Bronchial epithelial cell (primary cell): ENCODE results near the gene GPR84. TPM values are rescaled to one million over a fixed set of nuclear protein-coding genes. Genes with fewer than 3 reads are reported as not detected.
A peak's percentile ranks its signal among the peaks of the same experiment; 100 is the strongest.

Source experiments
- DNase-seq: peaks from one replicate; pipeline ENCODE4 v3.0.0-alpha.2; 2010; ENCODE audit warnings: low read depth
- FAIRE-seq: peaks from 2 replicates; lab custom pipeline; 2011; peaks lifted over from hg19 to GRCh38; lab: Jason Lieb, UNC
- H3K27me3 ChIP-seq: 2 replicates; pipeline ENCODE4 v1.5.1; 2011; ENCODE audit warnings: low read length; ENCODE audit not compliant: control insufficient read depth, insufficient read depth
- H3K36me3 ChIP-seq: 2 replicates; pipeline ENCODE4 v1.5.1; 2011; ENCODE audit warnings: low read length; ENCODE audit not compliant: control insufficient read depth, insufficient read depth
- H3K4me3 ChIP-seq: 2 replicates; pipeline ENCODE4 v1.5.1; 2011; ENCODE audit warnings: mild to moderate bottlenecking, low read depth, low read length, control low read depth
- CTCF ChIP-seq: IDR thresholded peaks from 2 replicates; pipeline ENCODE4 v1.5.1; 2011; ENCODE audit warnings: mild to moderate bottlenecking, moderate library complexity, low read length, control low read depth, inconsistent platforms; ENCODE audit not compliant: insufficient read depth, severe bottlenecking
- total RNA-seq: library from RNA; depleted of rRNA; stranded (reverse); fragments of >200 nt; gene quantifications from 2 replicates; pipeline ENCODE4 v1.2.1, GENCODE V29; 2014

Gene GPR84
- total RNA-seq, 1 donor from 2014 or later = not detected

GRCh38 chr12:54390668-54391551, 26.6 kb upstream of the GPR84 start:
- no peaks in the 10 kb centered on the region for H3K27me3 ChIP-seq
- H3K36me3 ChIP-seq = peaks cover 22% of the 10 kb centered on the region
- peak overlapping the region; percentile 88 for H3K4me3 ChIP-seq
- FAIRE-seq (no peak), DNase-seq (peak; percentile 60)
- peak; percentile 66 for TF ChIP-seq CTCF

DNA sequence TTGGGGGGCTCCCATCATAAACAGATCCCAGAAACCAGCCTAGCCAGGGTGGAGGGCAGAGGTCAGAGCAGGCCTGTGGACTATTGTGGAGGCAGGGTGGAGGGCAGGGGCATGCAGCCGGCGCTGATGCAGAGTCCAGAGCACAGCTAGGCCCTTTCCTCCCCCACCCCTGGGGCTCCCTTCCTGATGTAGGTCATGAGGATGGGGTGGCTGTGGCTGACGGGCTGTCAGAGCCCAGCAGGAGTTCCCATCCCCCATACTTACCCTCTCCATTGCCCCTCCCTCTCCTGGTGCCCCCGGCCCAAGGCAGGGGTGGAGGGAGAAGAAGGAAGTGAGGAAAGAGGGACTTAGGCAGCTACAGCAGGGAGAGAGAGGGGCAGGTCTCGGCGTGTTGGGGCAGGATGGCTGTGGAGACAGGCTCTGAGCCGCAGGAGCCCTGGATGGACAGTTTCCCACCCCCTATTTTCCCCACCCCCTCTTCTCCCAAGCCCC, 25.9 kb upstream of the GPR84 start:
- TF ChIP-seq CTCF = no peak
- H3K4me3 ChIP-seq = peak overlapping the region; percentile 88
- no peaks in the 10 kb centered on the region for H3K27me3 ChIP-seq
- H3K36me3 ChIP-seq = peaks cover 18% of the 10 kb centered on the region
- DNase-seq (peak; percentile 87), FAIRE-seq (no peak)

- FAIRE-seq = no peak
- Histone ChIP-seq H3K4me3 (peak overlapping the region; percentile 88), H3K27me3 (no peaks in the 10 kb centered on the region), H3K36me3 (peaks cover 17% of the 10 kb centered on the region)
- DNase-seq = no peak
- no peak for TF ChIP-seq CTCF
Observed at GRCh38 chr12:54389607-54390175, 25.4 kb upstream of the GPR84 start.

DNA sequence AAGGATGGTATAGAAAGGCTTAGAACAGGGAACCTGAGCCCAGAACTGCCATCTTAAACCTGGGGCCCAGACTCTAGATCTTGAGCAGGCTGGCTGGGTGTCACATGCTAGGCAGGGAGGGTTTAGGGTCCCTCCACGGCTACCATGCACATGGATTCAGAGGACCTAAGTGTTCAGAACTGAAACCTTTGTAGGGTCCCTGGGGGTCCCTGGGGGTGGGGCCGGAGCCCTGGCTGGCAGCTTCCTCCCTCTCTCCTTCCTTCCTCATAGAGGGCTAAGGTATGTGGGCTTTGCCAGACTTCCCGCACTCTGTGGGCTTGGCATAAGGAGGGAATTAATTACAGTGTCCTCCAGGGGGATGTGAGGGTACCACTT, 24.8 kb upstream of the GPR84 start:
- no peak for FAIRE-seq
- no peak for TF ChIP-seq CTCF
- Histone ChIP-seq H3K4me3 (no peak overlapping the region), H3K27me3 (no peaks in the 10 kb centered on the region), H3K36me3 (peaks cover 18% of the 10 kb centered on the region)
- DNase-seq = no peak

GRCh38 chr12:54388237-54389133, 24.2 kb upstream of the GPR84 start:
- no peak for TF ChIP-seq CTCF
- Histone ChIP-seq H3K4me3 (no peak overlapping the region), H3K36me3 (peaks cover 18% of the 10 kb centered on the region), H3K27me3 (no peaks in the 10 kb centered on the region)
- FAIRE-seq (no peak), DNase-seq (no peak)
